NCI-H2107 treated with DMSO at 0.1 percent for 48 hours (cell line): ENCODE data around the gene ARHGEF16.

ENCODE experiments used
- DNase-seq: peaks from one replicate; lab custom pipeline; 2025; ENCODE audit not compliant: unreplicated experiment; lab: John Stamatoyannopoulos, UW

The ARHGEF16 gene

DNA sequence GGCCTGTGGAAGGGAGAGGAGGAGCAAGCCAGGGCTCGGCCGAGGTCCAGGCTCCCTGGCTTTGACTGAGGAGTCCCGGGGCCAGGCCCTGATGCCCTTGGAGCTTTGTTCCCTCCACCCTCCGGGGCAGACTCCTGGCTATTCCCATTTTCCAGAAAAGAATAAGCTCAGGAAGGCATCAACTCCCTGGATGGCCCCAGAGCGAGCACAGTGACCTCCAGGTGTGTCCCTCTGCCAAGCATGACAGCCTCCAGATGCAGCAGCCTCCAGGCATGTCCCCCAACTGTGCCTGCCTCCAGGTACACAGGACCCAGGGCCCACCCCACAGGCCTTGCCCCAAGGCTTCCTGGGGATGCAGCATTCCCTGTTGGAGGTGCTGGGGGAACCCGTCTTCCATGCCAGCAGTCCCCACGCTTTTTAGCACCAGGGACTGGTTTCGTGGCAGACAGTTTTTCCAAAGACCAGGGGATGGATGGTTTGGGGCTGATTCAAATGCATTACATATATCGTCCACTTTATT is 15.7 kb upstream of the ARHGEF16 start:
- DNase-seq, result no peak

DNA sequence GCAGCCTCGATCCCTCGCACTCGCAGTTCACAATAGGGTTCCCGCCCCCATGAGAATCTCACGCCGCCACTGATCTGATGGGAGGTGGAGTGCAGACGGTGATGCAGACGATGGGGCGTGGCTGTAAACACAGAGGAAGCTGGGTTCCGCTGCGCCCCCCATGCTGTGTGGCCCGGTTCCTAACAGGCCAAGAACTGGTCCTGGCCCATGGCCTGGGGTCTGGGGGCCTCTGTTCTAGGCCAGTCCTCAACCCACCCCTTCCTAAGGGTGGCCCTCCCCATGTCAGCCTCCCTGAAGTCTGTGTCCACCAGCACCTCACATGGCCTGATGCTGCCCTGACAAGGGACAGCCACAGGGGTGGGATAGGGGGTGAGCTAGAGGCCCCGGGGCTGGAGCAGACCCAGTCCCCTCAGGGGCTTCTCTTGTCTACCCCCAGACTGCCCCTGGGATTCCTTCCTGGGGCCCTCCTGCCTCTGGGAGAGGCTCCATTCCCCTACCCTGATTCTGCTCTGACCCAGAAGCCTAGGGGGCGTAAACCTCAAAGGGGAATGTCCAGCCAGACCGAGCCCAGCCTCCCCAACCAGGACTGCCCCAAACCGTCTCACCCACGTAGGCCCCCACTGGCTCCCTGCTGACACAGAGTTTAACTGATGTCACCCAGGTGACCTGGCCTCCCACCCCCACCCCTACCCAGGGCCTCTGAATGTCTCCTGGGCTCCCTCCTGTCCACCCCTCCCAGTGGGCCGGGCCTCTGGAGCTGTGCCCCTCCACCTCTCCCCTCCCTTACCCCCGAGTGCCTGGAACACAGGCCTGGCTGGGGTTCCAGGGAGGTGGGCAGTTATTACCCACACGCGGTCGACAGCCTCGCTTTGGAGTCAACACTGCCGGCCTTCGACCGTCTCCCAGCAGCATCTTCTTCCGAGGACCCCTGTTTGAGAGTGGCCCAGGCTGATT is 14.8 kb upstream of the ARHGEF16 start:
- DNase-seq, result no peak

GRCh38 chr1:3440300-3440681 is 14.2 kb upstream of the ARHGEF16 start:
- DNase-seq, result no peak

GRCh38 chr1:3440711-3441409 is 13.6 kb upstream of the ARHGEF16 start:
- DNase-seq, result no peak

DNA sequence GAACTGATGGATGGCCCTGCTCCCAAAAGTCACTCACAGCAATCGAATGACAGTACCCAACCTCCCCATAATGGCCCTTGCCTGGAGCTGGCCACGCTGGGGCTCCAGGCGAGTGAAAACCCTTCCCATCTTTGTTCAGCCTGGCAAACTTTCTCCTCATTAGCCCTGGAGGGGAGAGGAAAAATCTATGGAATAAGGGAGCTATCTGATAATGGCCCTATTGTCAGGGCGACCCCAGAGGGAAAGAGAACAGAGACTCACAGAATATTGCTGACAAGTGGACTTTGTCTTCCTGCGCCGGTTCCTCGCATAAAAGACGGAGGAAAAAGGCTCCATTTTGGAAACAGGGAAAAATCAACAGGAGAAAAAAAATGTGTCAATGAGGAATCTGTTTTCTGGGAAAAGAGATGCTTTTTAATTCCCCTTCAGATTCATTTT is 13.0 kb upstream of the ARHGEF16 start:
- DNase-seq, result no peak

DNA sequence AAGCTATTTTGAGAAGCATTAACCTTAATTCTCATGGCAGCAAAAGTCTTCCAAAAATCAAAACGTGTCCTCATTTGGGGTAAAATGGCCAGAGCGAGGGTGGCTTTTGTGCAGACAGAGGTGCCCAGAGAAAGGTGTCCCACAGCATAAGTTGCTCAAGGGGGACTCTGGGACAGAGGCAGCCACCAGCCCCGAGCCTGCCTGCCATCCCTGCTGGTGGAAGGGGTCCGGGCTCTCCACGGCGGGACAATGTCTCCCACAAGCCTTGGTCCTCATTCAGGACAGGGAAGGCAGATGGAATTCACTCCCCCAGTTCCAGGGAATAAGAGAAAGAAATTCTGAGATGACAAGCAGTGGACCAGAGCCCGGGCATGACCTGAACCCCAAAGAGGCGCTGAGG is 12.6 kb upstream of the ARHGEF16 start:
- DNase-seq, result no peak

DNA sequence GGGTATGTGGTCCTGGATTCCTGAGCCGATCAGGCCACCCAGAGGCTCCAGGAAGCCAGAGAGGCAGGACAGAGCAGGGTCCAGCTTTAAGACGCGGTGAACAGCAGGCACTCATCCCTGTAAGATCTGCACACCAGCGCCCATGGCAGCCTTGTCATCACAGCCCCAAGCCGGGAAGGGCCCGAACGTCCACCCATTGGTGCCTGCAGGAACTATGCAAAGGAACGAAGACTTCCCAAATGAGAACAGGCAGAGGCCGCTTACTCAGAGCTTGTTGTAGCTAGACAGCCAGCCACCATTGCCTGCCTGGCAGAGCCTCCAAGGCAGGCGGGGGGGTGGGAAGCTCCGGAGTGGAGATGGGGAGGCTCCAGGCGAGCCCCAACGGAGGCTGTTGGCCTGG is 12.1 kb upstream of the ARHGEF16 start:
- DNase-seq, result no peak

- DNase-seq, result no peak
These were observed 11.6 kb upstream of the ARHGEF16 start for GRCh38 chr1:3442901-3443300.

- DNase-seq, result no peak
These were observed 10.7 kb upstream of the ARHGEF16 start for GRCh38 chr1:3443807-3444206.

GRCh38 chr1:3444298-3444697 is 10.2 kb upstream of the ARHGEF16 start:
- no peak for DNase-seq

DNA sequence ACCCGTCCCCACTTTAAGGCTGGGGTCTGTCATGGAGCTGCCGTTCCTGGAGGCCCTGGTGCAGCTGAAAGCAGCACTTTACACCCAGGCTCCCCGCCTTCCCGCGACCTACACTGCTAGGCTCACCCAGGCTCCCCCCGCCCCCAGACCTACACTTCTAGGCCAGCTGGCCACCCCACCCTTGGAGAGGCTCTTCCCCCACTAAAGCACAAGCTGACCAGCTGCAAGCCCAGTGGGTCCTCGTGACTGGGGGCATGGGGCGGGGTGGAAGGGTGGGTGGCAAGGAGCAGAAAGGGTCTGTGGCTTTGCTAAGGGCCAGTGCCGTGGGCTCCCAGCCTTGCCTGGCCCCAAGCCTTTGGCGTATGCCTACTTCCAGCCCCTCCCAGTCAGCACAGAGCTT is 9.7 kb upstream of the ARHGEF16 start:
- DNase-seq, result no peak

GRCh38 chr1:3450202-3450863 is 4.1 kb upstream of the ARHGEF16 start:
- no peak for DNase-seq

DNA sequence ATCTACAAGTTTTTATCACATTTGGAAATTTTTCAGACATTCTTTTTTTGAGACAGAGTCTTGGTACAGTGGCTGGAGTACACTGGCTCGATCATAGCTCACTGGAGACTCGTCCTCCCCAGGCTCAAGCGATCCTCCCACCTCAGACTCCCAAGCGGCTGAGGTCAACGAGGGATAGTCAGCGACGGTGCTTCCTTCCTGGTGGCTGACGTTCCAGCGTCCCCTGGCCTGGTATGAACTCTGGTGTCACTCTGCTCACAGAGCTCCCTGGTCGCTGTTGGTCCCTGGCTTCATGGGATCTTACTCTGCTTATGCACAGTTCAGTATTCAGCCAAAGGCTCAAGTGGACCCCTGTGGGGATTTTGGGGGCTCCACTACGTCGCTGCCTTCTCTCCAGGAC is 3.5 kb upstream of the ARHGEF16 start:
- DNase-seq, result no peak

DNA sequence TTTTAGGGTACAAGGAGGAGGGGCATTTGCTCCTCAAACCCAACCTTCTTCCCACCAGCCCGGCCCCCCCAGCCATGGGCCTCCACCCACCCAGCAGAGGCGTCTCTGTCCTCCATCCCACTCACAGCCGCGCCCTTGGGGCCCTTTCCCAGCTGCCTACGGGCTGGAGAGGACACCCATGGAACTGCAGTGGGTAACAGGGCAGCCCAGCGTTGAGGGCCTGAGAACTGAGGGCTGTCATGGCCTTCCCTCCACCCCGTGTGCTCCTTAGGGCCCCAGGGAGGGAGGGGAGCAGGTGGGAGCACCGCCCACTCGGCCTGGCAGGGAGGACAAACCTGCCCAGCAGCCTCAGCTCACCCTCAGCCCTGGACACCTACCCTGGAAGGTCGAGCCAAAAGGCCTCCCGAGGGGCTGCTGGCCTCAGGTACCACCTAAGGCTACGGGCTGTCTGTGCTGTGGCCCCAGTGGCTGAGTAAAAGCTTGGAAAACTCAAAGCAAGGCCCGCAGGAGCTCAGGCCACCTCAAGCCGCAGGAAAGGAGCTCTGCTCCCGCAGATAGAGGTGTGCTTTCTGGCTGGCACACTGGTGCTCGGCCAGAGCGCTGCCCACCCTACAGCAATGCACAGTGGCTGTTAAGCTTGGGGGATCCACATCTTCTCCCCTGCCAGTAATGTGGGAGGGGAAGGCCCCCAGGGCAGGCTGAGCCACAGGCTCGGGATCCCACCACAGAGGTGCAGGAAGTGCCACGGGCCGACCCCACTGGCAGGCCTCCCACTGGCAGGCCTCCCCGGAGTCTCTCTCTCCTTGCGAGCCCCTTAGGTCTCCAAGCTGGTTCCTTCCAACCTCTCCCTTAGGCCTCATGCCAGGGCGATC is 2.2 kb upstream of the ARHGEF16 start:
- no peak for DNase-seq

DNA sequence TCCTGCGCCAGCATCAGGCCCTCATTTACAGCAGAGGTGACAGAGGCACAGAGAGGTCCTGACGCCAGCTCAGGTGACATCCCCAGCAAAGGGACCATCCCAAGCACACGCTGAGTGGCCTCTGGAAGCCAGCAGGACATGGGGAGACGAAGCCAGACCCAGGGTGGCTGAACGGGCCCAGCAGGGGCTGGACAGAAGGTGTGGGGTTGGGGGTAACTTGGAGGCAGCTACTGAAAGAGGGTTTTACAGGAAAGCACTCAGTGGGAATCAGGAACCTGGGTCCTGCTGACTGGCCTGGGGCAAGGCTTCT is 1.6 kb upstream of the ARHGEF16 start:
- DNase-seq, result no peak

GRCh38 chr1:3453203-3453761 is 1.2 kb upstream of the ARHGEF16 start:
- no peak for DNase-seq

GRCh38 chr1:3454811-3455618 is 550 bp downstream of the ARHGEF16 start:
- DNase-seq, result no peak

DNA sequence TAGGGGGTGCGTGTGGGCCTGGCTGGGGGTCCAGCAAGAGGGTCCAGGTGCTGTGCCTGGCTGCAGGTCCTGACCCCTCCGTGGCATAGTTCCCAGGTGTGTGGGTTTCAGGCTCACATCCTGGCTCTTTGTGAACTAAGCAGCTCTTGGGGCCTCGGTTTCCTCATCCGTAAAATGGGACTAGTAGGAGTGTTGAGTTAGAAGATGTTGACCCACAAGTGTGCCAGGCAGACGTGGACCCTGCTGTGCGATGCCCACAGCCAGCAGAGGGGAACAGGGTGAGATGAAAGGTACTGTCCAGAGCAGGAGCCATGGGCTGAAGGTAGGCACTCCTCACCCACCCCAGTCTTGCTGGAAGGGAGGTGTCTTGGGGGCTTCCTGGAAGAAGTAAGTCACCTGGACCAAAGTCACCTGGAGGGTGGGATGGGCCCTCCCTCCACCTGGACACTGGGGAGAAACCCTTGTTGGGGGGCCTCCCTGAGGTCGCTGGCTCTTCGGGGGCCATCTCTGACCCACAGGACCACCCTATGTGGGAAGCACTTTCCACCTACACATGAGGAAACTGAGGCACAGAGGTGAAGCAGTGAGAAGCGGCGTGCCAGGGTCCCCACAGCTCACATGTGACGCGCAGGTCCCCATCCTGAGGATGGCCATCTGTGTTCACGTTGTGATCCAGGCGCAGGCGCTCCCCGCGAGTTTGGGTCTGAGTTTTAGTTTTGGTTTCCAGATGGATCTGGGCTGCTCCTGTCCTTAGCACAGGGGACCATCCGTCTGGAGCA is 1.4 kb downstream of the ARHGEF16 start:
- no peak for DNase-seq

DNA sequence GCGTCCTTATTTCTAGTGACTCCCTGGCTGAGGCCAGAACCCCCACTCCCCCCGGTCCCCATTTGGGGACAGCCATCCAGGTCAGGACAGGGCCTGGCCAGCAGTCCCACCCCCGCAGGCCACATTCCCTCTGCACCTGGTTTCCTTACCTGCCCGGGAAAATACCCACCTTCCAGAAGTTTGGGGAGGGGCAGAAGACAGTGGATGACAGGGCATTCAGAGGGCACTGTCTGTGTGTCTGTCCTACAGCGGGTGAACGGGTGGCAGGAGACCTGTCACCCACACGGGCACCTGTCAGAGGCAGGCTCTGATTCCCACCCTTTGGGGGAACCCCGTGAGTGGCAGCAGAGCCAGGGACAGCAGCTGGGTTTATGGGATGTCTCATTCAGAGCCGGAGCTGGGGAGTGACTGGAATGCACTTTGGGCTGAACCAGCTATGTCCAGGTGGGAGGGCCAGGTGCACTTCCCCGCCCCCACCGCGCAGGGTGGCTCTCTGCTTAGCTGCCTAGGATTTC is 2.0 kb downstream of the ARHGEF16 start:
- DNase-seq, result no peak
